ENCODE data around the gene ZNF512B.
A peak's percentile ranks its signal among the peaks of the same experiment; 100 is the strongest.

Gene ZNF512B

GRCh38 chr20:63970714-63971431 is 1.1 kb upstream of the ZNF512B start:
- Histone ChIP-seq H3K36me3 (ENCODE audit: control insufficient read depth, insufficient read depth, low read length) (peaks cover 31% of the 10 kb centered on the region), H3K4me3 (replicated peaks; ENCODE audit: low read depth, low read length) (no peak overlapping the region), H3K27me3 (replicated peaks; ENCODE audit: control insufficient read depth, insufficient read depth, low read length) (no peaks in the 10 kb centered on the region)
- no peak for TF ChIP-seq CTCF (IDR thresholded peaks at IDR 0.05; ENCODE audit: insufficient read depth, low read length, poor library complexity, severe bottlenecking)
- DNase-seq (ENCODE audit: extremely low read depth, insufficient read length): no peak

- peak; percentile 25 for DNase-seq (ENCODE audit: extremely low read depth, insufficient read length)
- TF ChIP-seq CTCF (IDR thresholded peaks at IDR 0.05; ENCODE audit: insufficient read depth, low read length, poor library complexity, severe bottlenecking): no peak
- H3K36me3 ChIP-seq (ENCODE audit: control insufficient read depth, insufficient read depth, low read length): peaks cover 18% of the 10 kb centered on the region
- H3K27me3 ChIP-seq (replicated peaks; ENCODE audit: control insufficient read depth, insufficient read depth, low read length): no peaks in the 10 kb centered on the region
- peak overlapping the region; percentile 74 for H3K4me3 ChIP-seq (replicated peaks; ENCODE audit: low read depth, low read length)
Observed at GRCh38 chr20:63968928-63969760, 586 bp downstream of the ZNF512B start.

- Histone ChIP-seq H3K4me3 (replicated peaks; ENCODE audit: low read depth, low read length) (peak overlapping the region; percentile 74), H3K36me3 (ENCODE audit: control insufficient read depth, insufficient read depth, low read length) (peaks cover 22% of the 10 kb centered on the region), H3K27me3 (replicated peaks; ENCODE audit: control insufficient read depth, insufficient read depth, low read length) (no peaks in the 10 kb centered on the region)
- TF ChIP-seq CTCF (IDR thresholded peaks at IDR 0.05; ENCODE audit: insufficient read depth, low read length, poor library complexity, severe bottlenecking): no peak
- peak; percentile 9 for DNase-seq (ENCODE audit: extremely low read depth, insufficient read length)
Observed at GRCh38 chr20:63968136-63968927, 1.4 kb downstream of the ZNF512B start.

- DNase-seq (ENCODE audit: extremely low read depth, insufficient read length): no peak
- TF ChIP-seq CTCF (IDR thresholded peaks at IDR 0.05; ENCODE audit: insufficient read depth, low read length, poor library complexity, severe bottlenecking): no peak
- Histone ChIP-seq H3K4me3 (replicated peaks; ENCODE audit: low read depth, low read length) (no peak overlapping the region), H3K36me3 (ENCODE audit: control insufficient read depth, insufficient read depth, low read length) (peaks cover 22% of the 10 kb centered on the region), H3K27me3 (replicated peaks; ENCODE audit: control insufficient read depth, insufficient read depth, low read length) (no peaks in the 10 kb centered on the region)
Observed at GRCh38 chr20:63967330-63968135, 2.2 kb downstream of the ZNF512B start.

GRCh38 chr20:63966944-63967322 is 2.8 kb downstream of the ZNF512B start:
- no peak for DNase-seq (ENCODE audit: extremely low read depth, insufficient read length)
- Histone ChIP-seq H3K4me3 (replicated peaks; ENCODE audit: low read depth, low read length) (no peak overlapping the region), H3K27me3 (replicated peaks; ENCODE audit: control insufficient read depth, insufficient read depth, low read length) (no peaks in the 10 kb centered on the region), H3K36me3 (ENCODE audit: control insufficient read depth, insufficient read depth, low read length) (peaks cover 26% of the 10 kb centered on the region)
- TF ChIP-seq CTCF (IDR thresholded peaks at IDR 0.05; ENCODE audit: insufficient read depth, low read length, poor library complexity, severe bottlenecking): no peak
